WTC11 (cell line): ENCODE results near the gene HS1BP3. TPM values are rescaled to one million over a fixed set of nuclear protein-coding genes. Genes with fewer than 3 reads are reported as not detected.

ENCODE experiments used
- ATAC-seq: fragments of 200-7000 bp; cut with Tn5 transposase; 2 replicates; pipeline ENCODE4 v1.10.0; 2021; ENCODE audit warnings: mild to moderate bottlenecking, moderate library complexity
- CTCF ChIA-PET: fragments of 300-600 bp; sonication (Branson Sonifier 250); formaldehyde crosslinking; loops from one replicate; lab custom pipeline; 2021; ENCODE audit warnings: antibody characterized with exemption; lab: Charles Lee
- POLR2A ChIA-PET: fragments of 350-600 bp; sonication (Branson Sonifier 250); formaldehyde crosslinking; loops from one replicate; lab custom pipeline; 2021; ENCODE audit warnings: antibody characterized with exemption; lab: Charles Lee
- DNase-seq: peaks from one replicate; pipeline ENCODE4 v3.0.0; 2021; ENCODE audit warnings: low spot score
- H3K27ac Mint-ChIP-seq: 2 replicates; pipeline ENCODE4 v1.8.0; 2021; ENCODE audit warnings: mixed read lengths
- H3K27me3 Mint-ChIP-seq: 2 replicates; pipeline ENCODE4 v1.8.0; 2021; ENCODE audit warnings: low read depth, mild to moderate bottlenecking, moderate library complexity, mixed read lengths
- H3K36me3 Mint-ChIP-seq: 2 replicates; pipeline ENCODE4 v1.8.0; 2021; ENCODE audit warnings: mixed read lengths
- H3K4me1 Mint-ChIP-seq: 2 replicates; pipeline ENCODE4 v1.8.0; 2022; ENCODE audit warnings: mixed read lengths
- H3K4me3 Mint-ChIP-seq: 2 replicates; pipeline ENCODE4 v1.8.0; 2021; ENCODE audit warnings: mild to moderate bottlenecking, moderate library complexity, mixed read lengths
- H3K9me3 Mint-ChIP-seq: 2 replicates; pipeline ENCODE4 v1.8.0; 2021; ENCODE audit warnings: mixed read lengths
- GABPB1 ChIP-seq: sonication (generic); formaldehyde crosslinking; IDR thresholded peaks from 2 replicates; pipeline ENCODE4 v1.8.1; 2023; ENCODE audit warnings: mild to moderate bottlenecking, missing genetic modification reagents
- PRDM15 ChIP-seq: sonication (generic); formaldehyde crosslinking; IDR thresholded peaks from 2 replicates; pipeline ENCODE4 v1.8.0; 2022; ENCODE audit warnings: missing genetic modification reagents
- SOX15 ChIP-seq: fragments of 250-450 bp; sonication (Bioruptor Pico); IDR thresholded peaks from 2 replicates; pipeline ENCODE4 v1.9.0; 2021; ENCODE audit warnings: mild to moderate bottlenecking
- SP1 ChIP-seq: sonication (generic); formaldehyde crosslinking; conservative IDR thresholded peaks from 2 replicates; pipeline ENCODE4 v1.8.1; 2022; ENCODE audit warnings: missing genetic modification reagents
- TCF7 ChIP-seq: sonication (generic); formaldehyde crosslinking; IDR thresholded peaks from 2 replicates; pipeline ENCODE4 v1.8.0; 2022; ENCODE audit warnings: mild to moderate bottlenecking, low read depth, missing genetic modification reagents, moderate library complexity
- USF1 ChIP-seq: sonication (generic); formaldehyde crosslinking; IDR thresholded peaks from 2 replicates; pipeline ENCODE4 v1.8.0; 2022; ENCODE audit warnings: mild to moderate bottlenecking, missing genetic modification reagents
- ZBTB43 ChIP-seq: sonication (generic); formaldehyde crosslinking; IDR thresholded peaks from 2 replicates; pipeline ENCODE4 v1.8.1; 2023; ENCODE audit warnings: mild to moderate bottlenecking, missing genetic modification reagents
- ZNF121 ChIP-seq: sonication (generic); formaldehyde crosslinking; IDR thresholded peaks from 2 replicates; pipeline ENCODE4 v1.8.0; 2023; ENCODE audit warnings: missing genetic modification reagents
- ZNF263 ChIP-seq: sonication (generic); formaldehyde crosslinking; IDR thresholded peaks from 2 replicates; pipeline ENCODE4 v1.8.1; 2022; ENCODE audit warnings: low read depth, mild to moderate bottlenecking, moderate library complexity, missing genetic modification reagents
- ZNF671 ChIP-seq: fragments of 250-450 bp; sonication (Bioruptor Pico); IDR thresholded peaks from 2 replicates; pipeline ENCODE4 v1.8.0; 2021; ENCODE audit warnings: mild to moderate bottlenecking
- ZSCAN18 ChIP-seq: fragments of 250-450 bp; sonication (Bioruptor Pico); IDR thresholded peaks from 2 replicates; pipeline ENCODE4 v2.1.2; 2022; ENCODE audit warnings: mild to moderate bottlenecking, moderate library complexity
- total RNA-seq: library from RNA; stranded (reverse); gene quantifications from 3 replicates; pipeline ENCODE4 v1.2.3, GENCODE V29; 2021

HS1BP3 gene
- total RNA-seq, 1 experiment from 2014 or later: 17.9 TPM

- no peak for TF ChIP-seq PRDM15 (CRISPR knock-in tag)
These were observed 463 bp downstream of the HS1BP3 start (continued) for GRCh38 chr2:20650393-20650876.

- Mint-ChIP-seq H3K36me3 (peaks cover 1% of the 10 kb centered on the region; the same call in 1 of the 2 replicates), H3K27ac (no peak overlapping the region), H3K4me1 (peaks cover 31% of the 10 kb centered on the region), H3K27me3 (peaks cover 17% of the 10 kb centered on the region), H3K9me3 (no peaks in the 10 kb centered on the region), H3K4me3 (peak overlapping the region; percentile 82)
- ChIA-PET POLR2A (interaction anchor here (1.6 to 2.6 kb wide), 2 partner anchors 11 to 203 kb away, joined by 8 to 19 read pairs; partner anchors contain the start of gene RHOB), CTCF (interaction anchor here (0.6 to 4.3 kb wide), 20 partner anchors 8 to 313 kb away, joined by 3 to 77 read pairs (median 12); partner anchors contain the start of genes GDF7 and RHOB)
- TF ChIP-seq ZBTB43 (CRISPR knock-in tag) (no peak), USF1 (CRISPR knock-in tag) (no peak)
- DNase-seq (no peak), ATAC-seq (no peak)
These were observed 922 bp downstream of the HS1BP3 start for GRCh38 chr2:20649976-20650375.

GRCh38 chr2:20649576-20649975 is 1.3 kb downstream of the HS1BP3 start:
- TF ChIP-seq TCF7 (CRISPR knock-in tag) (no peak), ZSCAN18 (no peak), SP1 (no peak), ZNF121 (CRISPR knock-in tag) (no peak), GABPB1 (CRISPR knock-in tag) (no peak)
- TF ChIP-seq, all 79 proteins: peak for 0
- ATAC-seq (no peak), DNase-seq (no peak)
- peaks cover 31% of the 10 kb centered on the region for H3K4me1 Mint-ChIP-seq
- H3K27ac Mint-ChIP-seq: no peak overlapping the region
- ChIA-PET POLR2A (interaction anchor here (2.6 kb wide), 1 partner anchor 202 kb away, joined by 19 read pairs; the partner anchor contains the start of gene RHOB), CTCF (interaction anchor here (0.6 to 4.3 kb wide), 10 partner anchors 7 to 271 kb away, joined by 4 to 77 read pairs (median 30); partner anchors contain the start of genes GDF7 and RHOB)
- peak overlapping the region; percentile 82 for H3K4me3 Mint-ChIP-seq
- H3K27me3 Mint-ChIP-seq: peaks cover 16% of the 10 kb centered on the region
- peaks cover 5% of the 10 kb centered on the region; the same call in 1 of the 2 replicates for H3K36me3 Mint-ChIP-seq
- H3K9me3 Mint-ChIP-seq: no peaks in the 10 kb centered on the region

- ChIA-PET CTCF (interaction anchor here (0.9 to 2.5 kb wide), 3 partner anchors 12 to 237 kb away, joined by 3 to 14 read pairs (median 4); no protein-coding TSS in a partner anchor), POLR2A (interaction anchor here (2.0 kb wide), 1 partner anchor 202 kb away, joined by 8 read pairs; the partner anchor contains the start of gene RHOB)
- DNase-seq: no peak
- H3K27me3 Mint-ChIP-seq: peaks cover 14% of the 10 kb centered on the region; the same call in 1 of the 2 replicates
- peaks cover 6% of the 10 kb centered on the region; the same call in 1 of the 2 replicates for H3K36me3 Mint-ChIP-seq
- H3K27ac Mint-ChIP-seq: no peak overlapping the region
- H3K4me1 Mint-ChIP-seq: peaks cover 31% of the 10 kb centered on the region
- no peak for ATAC-seq
- no peak for TF ChIP-seq ZNF263
- TF ChIP-seq SOX15: no peak
- no peak for TF ChIP-seq ZNF671 (CRISPR knock-in tag)
- H3K9me3 Mint-ChIP-seq: no peaks in the 10 kb centered on the region
- H3K4me3 Mint-ChIP-seq: no peak overlapping the region
These were observed 2.1 kb downstream of the HS1BP3 start for GRCh38 chr2:20648831-20649230.
